ENCODE data around the gene UXS1. TPM values are rescaled to one million over a fixed set of nuclear protein-coding genes. Genes with fewer than 3 reads are reported as not detected.
A peak's percentile ranks its signal among the peaks of the same experiment; 100 is the strongest.

The UXS1 gene
- total and polyA plus RNA-seq, 2 of the 8 experiments (the other 6 are each of a cell fraction or from before 2014, with no cell fraction given), result 44.5 to 63.4 TPM

GRCh38 chr2:106124905-106125549 lies 69.1 kb downstream of the UXS1 start:
- Histone ChIP-seq H4K91ac (replicated peaks; ENCODE audit: insufficient read length, low read length) (no peak overlapping the region), H2AFZ (ENCODE audit: low read length) (no peak overlapping the region), H2BK5ac (ENCODE audit: low read depth, low read length) (0 out of 2 replicates have a peak overlapping the region, but pooled peaks have one; percentile 9), H3K4me1 (replicated peaks in 1 of 4; ENCODE audit: control insufficient read depth in 3 of 4, insufficient read depth in 4 of 4, low read length in 3 of 4) (peaks cover 0 to under 1% (median under 1%) of the 10 kb centered on the region in 4 experiments; a peak in 3 of 7 replicates), H3K9ac (replicated peaks in 1 of 4; ENCODE audit: extremely low read depth in 1 of 4, low read depth in 3 of 4, low read length in 3 of 4) (no peak overlapping the region), H2BK12ac (ENCODE audit: low read depth, low read length) (no peak overlapping the region), H3K23me2 (ENCODE audit: low read depth, low read length) (no peaks in the 10 kb centered on the region), H3K27me3 (replicated peaks in 1 of 4; ENCODE audit: control insufficient read depth in 3 of 4, extremely low read depth in 1 of 4, insufficient read depth in 3 of 4, low read length in 3 of 4) (no peaks in the 10 kb centered on the region), H3K23ac (ENCODE audit: insufficient read length) (no peak overlapping the region), H3K79me1 (ENCODE audit: low read depth, low read length) (peaks cover 6% of the 10 kb centered on the region), H3K4ac (replicated peaks; ENCODE audit: insufficient read length, low read depth, low read length) (no peak overlapping the region), H2BK20ac (ENCODE audit: low read length) (no peak overlapping the region), H3K79me2 (ENCODE audit: control insufficient read depth in 1 of 2, insufficient read depth in 2 of 2, low read length in 2 of 2) (peaks cover 0 to 17% of the 10 kb centered on the region in 2 experiments; a peak in 3 of 4 replicates), H3K27ac (ENCODE audit: low read depth, low read length) (no peak overlapping the region), H4K8ac (ENCODE audit: extremely low read depth, insufficient read depth, low read length) (no peak overlapping the region), H3K56ac (replicated peaks; ENCODE audit: insufficient read length, low read depth, low read length) (no peak overlapping the region), H3K4me3 (ENCODE audit: extremely low read depth in 1 of 4, insufficient read depth in 2 of 4, low read depth in 3 of 4, low read length in 4 of 4) (no peak overlapping the region), H2BK120ac (replicated peaks; ENCODE audit: low read depth, low read length) (no peak overlapping the region), H3K4me2 (ENCODE audit: insufficient read depth in 1 of 2, low read depth in 2 of 2, low read length in 2 of 2) (no peak overlapping the region), H3K36me3 (ENCODE audit: control insufficient read depth in 2 of 4, insufficient read depth in 4 of 4, low read length in 3 of 4) (peaks cover 0 to 28% (median 19%) of the 10 kb centered on the region in 4 experiments; a peak in 6 of 8 replicates), H4K20me1 (replicated peaks in 1 of 2; ENCODE audit: control insufficient read depth in 1 of 2, insufficient read depth in 2 of 2, low read length in 2 of 2) (peaks cover 0 to 5% of the 10 kb centered on the region in 2 experiments), H2BK15ac (ENCODE audit: low read length) (no peak overlapping the region), H2AK5ac (ENCODE audit: low read depth, low read length) (no peak overlapping the region), H3K9me3 (ENCODE audit: insufficient read depth in 2 of 2, low read depth in 1 of 2, low read length in 1 of 2) (no peaks in the 10 kb centered on the region), H4K5ac (ENCODE audit: insufficient read length, low read depth, low read length) (no peak overlapping the region), H3K18ac (ENCODE audit: extremely low read depth, low read length) (no peak overlapping the region), H3K14ac (ENCODE audit: insufficient read length) (no peak overlapping the region)
- POLR2A ChIA-PET (ENCODE audit: partially characterized antibody), result no interaction called here
- CTCF ChIA-PET (ENCODE audit: partially characterized antibody), result interaction anchor here (1.3 kb wide), 1 partner anchor 418 kb away, joined by 5 read pairs; no protein-coding TSS in a partner anchor
- 93% methylated on average over 7 of the region's 7 CpGs; no CpG with 5 or more reads in 1 of the 2 experiments for WGBS, 2 experiments (ENCODE audit: extremely low coverage in 1 of 2, insufficient coverage in 1 of 2, insufficient read length in 1 of 2, insufficient replicate concordance in 2 of 2, low coverage in 1 of 2, low lambda C conversion rate in 2 of 2, missing lambda C conversion rate in 1 of 2)
- FAIRE-seq (no peak), DNase-seq (ENCODE audit: low read depth in 1 of 2, low spot score in 2 of 2) (no peak)
- no peak for TF ChIP-seq PHF8 (conservative IDR thresholded peaks at IDR 0.05; ENCODE audit: low read depth, low read length)
- TF ChIP-seq SP4 (IDR thresholded peaks at IDR 0.05; ENCODE audit: low read length), result no peak

Measured in H1 (cell line).